Right lobe of liver (tissue), 6 donors: ENCODE data around the gene RPS27L. TPM values are rescaled to one million over a fixed set of nuclear protein-coding genes. Genes with fewer than 3 reads are reported as not detected.

Experiments
- ATAC-seq, 4 donors: fragments of 200-7000 bp; cut with Tn5 transposase; one replicate each; pipeline ENCODE4 v1.9.1; 2020; ENCODE audit warnings: mild to moderate bottlenecking in 4 of 4, moderate library complexity in 4 of 4
- DNase-seq, 3 donors: peaks; one replicate each; pipeline ENCODE4 v3.0.0-alpha.2; 2020
- H3K27ac ChIP-seq, 3 donors: fragments of 200-600 bp; one replicate each; pipeline ENCODE4 v1.8.0; 2022
- H3K27me3 ChIP-seq, 2 donors: fragments of 200-600 bp; one replicate each; pipeline ENCODE4 v1.8.0; 2022
- H3K36me3 ChIP-seq, 4 donors: fragments of 200-600 bp; sonication (generic) in 1 of 4; one replicate each; pipeline versions ENCODE4 v1.5.1 to v1.8.0; 2017 to 2022; ENCODE audit warnings: control low read depth in 1 of 4
- H3K4me1 ChIP-seq, 4 donors: fragments of 200-600 bp; sonication (generic) in 1 of 4; one replicate each; pipeline versions ENCODE4 v1.5.1 to v1.8.0; 2017 to 2022; ENCODE audit warnings: control low read depth in 1 of 4
- H3K4me3 ChIP-seq, 3 donors: fragments of 200-600 bp; one replicate each; pipeline ENCODE4 v1.8.0; 2022
- H3K9me3 ChIP-seq, 4 donors: fragments of 200-600 bp; sonication (generic) in 1 of 4; one replicate each; pipeline versions ENCODE4 v1.5.1 to v1.8.0; 2017 to 2022; ENCODE audit warnings: control low read depth in 1 of 4
- CTCF ChIP-seq, 4 donors: fragments of 200-600 bp in 3 of 4; fragments of 450-650 bp in 1 of 4; IDR thresholded peaks; one replicate each; pipeline versions ENCODE4 v1.5.1 to v1.8.0; 2016 to 2022; ENCODE audit warnings: antibody characterized with exemption in 4 of 4, mild to moderate bottlenecking in 2 of 4
- POLR2A ChIP-seq: fragments of 450-650 bp; IDR thresholded peaks from one replicate; pipeline ENCODE4 v1.6.1; 2017; ENCODE audit warnings: antibody characterized with exemption, mild to moderate bottlenecking
- WGBS: methylation state at CpG from one replicate; pipeline ENCODE4 v1.1.6; 2018; ENCODE audit warnings: low coverage, low lambda C conversion rate; ENCODE audit not compliant: insufficient coverage; ENCODE audit errors: missing lambda C conversion rate; 5-methylcytosine and 5-hydroxymethylcytosine counted together
- intact Hi-C, 2 donors: fragments of 100-400 bp; cut with DNase I; formaldehyde crosslinking; loops; one replicate each; pipeline versions ENCODE4 v1.11.2 to v1.14.1; 2022
- total RNA-seq, 6 experiments: library from RNA; depleted of rRNA in 2 of 6; stranded (reverse); fragments of >200 nt in 2 of 6; fragmentation: NEBNext Ultra II Directional in 3 of 6; extraction: Animal tissue kit (Norgen Biotek cat#: 25700) in 3 of 6; gene quantifications; one replicate each; pipeline versions ENCODE4 v1.1.0 to v1.2.4, GENCODE V29; 2016 to 2023
- donor health status: DM: no; HTN: yes; CAD: no.
- donor health status: DM: no; HTN: no; CAD: no.
- donor health status: DM: no; HTN: no; CAD: no.
- donor health status: DM: no; HTN: yes; CAD: no.
- donor health status: DM: no; HTN: yes; CAD: no.

The RPS27L gene
- total RNA-seq, 6 experiments from 2014 or later = 63.9 to 115 (median 99.8) TPM

- DNase-seq = no peak
- no peak overlapping the region for H3K27ac ChIP-seq
- no peaks in the 10 kb centered on the region for H3K9me3 ChIP-seq
- peaks cover 0 to 5% (median 2%) of the 10 kb centered on the region in 4 donors for H3K4me1 ChIP-seq
- no peaks in the 10 kb centered on the region for H3K36me3 ChIP-seq
- intact Hi-C loops = no loop called here
- no peak for ATAC-seq
- no peak overlapping the region for H3K4me3 ChIP-seq
- 84% methylated on average over 2 of the region's 2 CpGs for WGBS
- TF ChIP-seq CTCF (IDR thresholded peaks at IDR 0.05) (no peak), POLR2A (no peak)
- no peaks in the 10 kb centered on the region for H3K27me3 ChIP-seq
Measured at GRCh38 chr15:63114465-63114864, 42.8 kb downstream of the RPS27L start.

GRCh38 chr15:63112871-63113270 lies 44.4 kb downstream of the RPS27L start:
- Histone ChIP-seq H3K4me3 (no peak overlapping the region), H3K4me1 (peaks cover 0 to 20% (median 11%) of the 10 kb centered on the region in 4 donors), H3K36me3 (no peaks in the 10 kb centered on the region), H3K9me3 (no peaks in the 10 kb centered on the region), H3K27me3 (no peaks in the 10 kb centered on the region), H3K27ac (no peak overlapping the region)
- ATAC-seq (no peak), DNase-seq (no peak)
- intact Hi-C loops = no loop called here
- no peak for TF ChIP-seq POLR2A
- 94% methylated on average over 2 of the region's 3 CpGs for WGBS

GRCh38 chr15:63111481-63111880 lies 45.8 kb downstream of the RPS27L start:
- Histone ChIP-seq H3K9me3 (no peaks in the 10 kb centered on the region), H3K36me3 (no peaks in the 10 kb centered on the region), H3K4me3 (no peak overlapping the region), H3K27me3 (no peaks in the 10 kb centered on the region), H3K27ac (no peak overlapping the region), H3K4me1 (peaks cover 0 to 26% (median 14%) of the 10 kb centered on the region in 4 donors)
- ATAC-seq (no peak), DNase-seq (no peak)
- intact Hi-C loops = no loop called here
- TF ChIP-seq POLR2A (no peak), CTCF (IDR thresholded peaks at IDR 0.05) (no peak)

- Histone ChIP-seq H3K27me3 (no peaks in the 10 kb centered on the region), H3K27ac (no peak overlapping the region), H3K36me3 (no peaks in the 10 kb centered on the region), H3K9me3 (no peaks in the 10 kb centered on the region), H3K4me3 (no peak overlapping the region), H3K4me1 (peaks cover 0 to 26% (median 14%) of the 10 kb centered on the region in 4 donors)
- DNase-seq = no peak
- 100% methylated on average over 2 of the region's 3 CpGs for WGBS
- TF ChIP-seq POLR2A (no peak), CTCF (IDR thresholded peaks at IDR 0.05) (no peak)
- ATAC-seq = no peak
- intact Hi-C loops = no loop called here
Measured at GRCh38 chr15:63110428-63111026, 46.8 kb downstream of the RPS27L start.

- intact Hi-C loops = no loop called here
- WGBS = 83% methylated on average over 2 of the region's 2 CpGs
- no peaks in the 10 kb centered on the region for H3K27me3 ChIP-seq
- H3K4me3 ChIP-seq = no peak overlapping the region
- H3K9me3 ChIP-seq = no peaks in the 10 kb centered on the region
- H3K4me1 ChIP-seq = peaks cover 0 to 26% (median 14%) of the 10 kb centered on the region in 4 donors
- no peaks in the 10 kb centered on the region for H3K36me3 ChIP-seq
- peak in 3 of 4 donors; percentile 3 to 13 (median 4) for ATAC-seq
- H3K27ac ChIP-seq = peak overlapping the region in 1 of 3 donors; percentile 24
- no peak for DNase-seq
- TF ChIP-seq POLR2A = no peak
- TF ChIP-seq CTCF (IDR thresholded peaks at IDR 0.05) = no peak
Measured at GRCh38 chr15:63109920-63110319, 47.4 kb downstream of the RPS27L start.
